ENCODE measurements around the gene GCSAM.

Gene GCSAM

GRCh38 chr3:112104774-112105173, 28.3 kb downstream of the GCSAM start:
- DNase-seq (ENCODE audit: low read depth), result no peak

GRCh38 chr3:112101916-112102315, 31.1 kb downstream of the GCSAM start:
- no peak for DNase-seq (ENCODE audit: low read depth)

- peak; percentile 99 for DNase-seq (ENCODE audit: low read depth)
These were observed 35.7 kb downstream of the GCSAM start for GRCh38 chr3:112097378-112097777.

GRCh38 chr3:112096176-112096575, 36.9 kb downstream of the GCSAM start:
- DNase-seq (ENCODE audit: low read depth), result no peak

- DNase-seq (ENCODE audit: low read depth), result no peak
These were observed 37.3 kb downstream of the GCSAM start for GRCh38 chr3:112095731-112096130.

GRCh38 chr3:112093180-112093522, 39.9 kb downstream of the GCSAM start:
- DNase-seq (ENCODE audit: low read depth), result no peak

GRCh38 chr3:112092496-112093179, 40.4 kb downstream of the GCSAM start:
- DNase-seq (ENCODE audit: low read depth), result no peak

GRCh38 chr3:112090887-112091586, 42.0 kb downstream of the GCSAM start:
- DNase-seq (ENCODE audit: low read depth), result no peak

GRCh38 chr3:112089956-112090886, 42.8 kb downstream of the GCSAM start:
- no peak for DNase-seq (ENCODE audit: low read depth)

- DNase-seq (ENCODE audit: low read depth), result no peak
These were observed 44.1 kb downstream of the GCSAM start for GRCh38 chr3:112088944-112089343.

GRCh38 chr3:112087746-112088145, 45.3 kb downstream of the GCSAM start:
- no peak for DNase-seq (ENCODE audit: low read depth)

GRCh38 chr3:112086875-112087524, 46.0 kb downstream of the GCSAM start:
- no peak for DNase-seq (ENCODE audit: low read depth)

- DNase-seq (ENCODE audit: low read depth), result no peak
These were observed 46.8 kb downstream of the GCSAM start, which contains the start of gene C3orf52 for GRCh38 chr3:112086076-112086854. TSS of gene C3orf52 (plus strand) at chr3:112086389. CDS start at chr3:112086408, 19 bp downstream.

- no peak for DNase-seq (ENCODE audit: low read depth)
These were observed 47.3 kb downstream of the GCSAM start for GRCh38 chr3:112085735-112086075.

- DNase-seq (ENCODE audit: low read depth), result no peak
These were observed 47.9 kb downstream of the GCSAM start for GRCh38 chr3:112084980-112085705.

GRCh38 chr3:112083239-112083638, 49.8 kb downstream of the GCSAM start:
- DNase-seq (ENCODE audit: low read depth), result no peak

GRCh38 chr3:112078125-112079083, 54.6 kb downstream of the GCSAM start:
- DNase-seq (ENCODE audit: low read depth), result no peak

GRCh38 chr3:112074616-112075497, 58.2 kb downstream of the GCSAM start:
- DNase-seq (ENCODE audit: low read depth), result peak; percentile 48

GRCh38 chr3:112074006-112074405, 59.0 kb downstream of the GCSAM start:
- DNase-seq (ENCODE audit: low read depth), result no peak
